PC-9 (cell line): Measurements from ENCODE around the gene FRAT2. TPM values are rescaled to one million over a fixed set of nuclear protein-coding genes. Genes with fewer than 3 reads are reported as not detected.

ENCODE experiments used
- BruUV-seq: library from RNA; stranded (reverse); fragments of 400-500 nt; replicated peaks from 2 replicates; lab custom pipeline; 2021; lab: Mats Ljungman, UMichigan
- CTCF ChIA-PET: fragments of 300-600 bp; sonication (Branson Sonifier 250); formaldehyde crosslinking; loops from one replicate; lab custom pipeline; 2022; ENCODE audit warnings: antibody characterized with exemption; lab: Charles Lee
- POLR2A ChIA-PET: fragments of 300-600 bp; sonication (Branson Sonifier 250); formaldehyde crosslinking; loops from one replicate; lab custom pipeline; 2022; ENCODE audit warnings: antibody characterized with exemption; ENCODE audit not compliant: unreplicated experiment; lab: Charles Lee
- DNase-seq, 2 experiments: peaks; one replicate each; pipeline versions ENCODE4 v3.0.0 to v3.0.0-alpha.2; 2015 to 2022; ENCODE audit warnings: mixed read lengths in 1 of 2
- H2AFZ ChIP-seq: fragments of 200-600 bp; sonication (generic); 2 replicates; pipeline ENCODE4 v1.8.1; 2017; ENCODE audit warnings: antibody characterized with exemption
- H3F3A ChIP-seq: fragments of 200-600 bp; sonication (generic); 2 replicates; pipeline ENCODE4 v1.8.1; 2017; ENCODE audit warnings: antibody characterized with exemption, mild to moderate bottlenecking, low read depth; ENCODE audit not compliant: insufficient read depth
- H3K27ac ChIP-seq: fragments of 200-600 bp; sonication (generic); 2 replicates; pipeline ENCODE4 v1.6.1; 2016; ENCODE audit warnings: mixed run types
- H3K27me3 ChIP-seq: fragments of 200-600 bp; sonication (generic); 2 replicates; pipeline ENCODE4 v1.6.1; 2016; ENCODE audit warnings: low read depth, mixed run types; ENCODE audit not compliant: insufficient read depth
- H3K36me3 ChIP-seq: fragments of 200-600 bp; sonication (generic); 2 replicates; pipeline ENCODE4 v1.6.1; 2016; ENCODE audit warnings: low read depth, mixed run types
- H3K4me1 ChIP-seq: fragments of 200-600 bp; sonication (generic); replicated peaks from 2 replicates; pipeline ENCODE4 v1.6.1; 2016; ENCODE audit warnings: mixed run types; ENCODE audit not compliant: insufficient read depth
- H3K4me2 ChIP-seq: fragments of 200-600 bp; sonication (generic); 2 replicates; pipeline ENCODE4 v1.6.1; 2017; ENCODE audit warnings: mixed run types
- H3K4me3 ChIP-seq: fragments of 200-600 bp; sonication (generic); 2 replicates; pipeline ENCODE4 v1.6.1; 2016; ENCODE audit warnings: mixed run types
- H3K79me2 ChIP-seq: fragments of 200-600 bp; sonication (generic); 2 replicates; pipeline ENCODE4 v1.6.1; 2017; ENCODE audit warnings: low read depth, mixed run types
- H3K9me2 ChIP-seq: fragments of 200-600 bp; sonication (generic); 2 replicates; pipeline ENCODE4 v1.8.1; 2017; ENCODE audit warnings: mild to moderate bottlenecking; ENCODE audit not compliant: insufficient read depth
- H3K9me3 ChIP-seq: fragments of 200-600 bp; sonication (generic); 2 replicates; pipeline ENCODE4 v1.8.1; 2016; ENCODE audit warnings: low read depth; ENCODE audit not compliant: insufficient read depth
- H4K20me1 ChIP-seq: fragments of 200-600 bp; sonication (generic); 2 replicates; pipeline ENCODE4 v1.8.1; 2017; ENCODE audit not compliant: insufficient read depth
- CTCF ChIP-seq: fragments of 200-600 bp; sonication (generic); conservative IDR thresholded peaks from 2 replicates; pipeline ENCODE4 v1.6.1; 2017; ENCODE audit warnings: mixed run types, antibody characterized with exemption, mild to moderate bottlenecking, moderate library complexity
- EZH2 ChIP-seq: fragments of 200-600 bp; sonication (generic); IDR thresholded peaks from 2 replicates; pipeline ENCODE4 v1.8.0; 2017; ENCODE audit warnings: antibody characterized with exemption, low read depth
- intact Hi-C: fragments of 100-400 bp; cut with micrococcal nuclease; formaldehyde crosslinking; loops from one replicate; pipeline ENCODE4 v1.10.0; 2022; ENCODE audit not compliant: unreplicated experiment
- total RNA-seq: library from RNA; stranded (reverse); gene quantifications from 2 replicates; pipeline ENCODE4 v1.2.3, GENCODE V29; 2021

The FRAT2 gene
- total RNA-seq, 1 experiment from 2014 or later = 11.0 TPM

GRCh38 chr10:97297556-97298222 lies 36.8 kb downstream of the FRAT2 start:
- H4K20me1 ChIP-seq = no peaks in the 10 kb centered on the region
- no peaks in the 10 kb centered on the region for H3K4me1 ChIP-seq
- no peaks in the 10 kb centered on the region for H3K27me3 ChIP-seq
- CTCF ChIA-PET = no interaction called here
- no TSS peak for BruUV-seq
- H3K27ac ChIP-seq = no peak overlapping the region
- no peaks in the 10 kb centered on the region for H3K9me2 ChIP-seq
- H3K4me3 ChIP-seq = no peak overlapping the region
- no peak for DNase-seq
- POLR2A ChIA-PET = no interaction called here
- no peaks in the 10 kb centered on the region for H3F3A ChIP-seq
- no peaks in the 10 kb centered on the region for H3K9me3 ChIP-seq
- intact Hi-C loops = no loop called here
- TF ChIP-seq EZH2 (no peak), CTCF (no peak)
- H3K4me2 ChIP-seq = no peak overlapping the region
- no peaks in the 10 kb centered on the region for H3K36me3 ChIP-seq
- H2AFZ ChIP-seq = no peak overlapping the region
- H3K79me2 ChIP-seq = no peaks in the 10 kb centered on the region

GRCh38 chr10:97292862-97293198 lies 41.7 kb downstream of the FRAT2 start:
- 0 out of 2 replicates have a peak, but pooled peaks cover 10% of the 10 kb centered on the region for H3K79me2 ChIP-seq
- no peaks in the 10 kb centered on the region for H3K36me3 ChIP-seq
- intact Hi-C loops = loop anchor here (1.0 to 5.0 kb wide), 2 partner anchors 27 to 39 kb away; partner anchors contain the start of gene FRAT2
- CTCF ChIA-PET = interaction anchor here (1.0 to 1.5 kb wide), 2 partner anchors 13 to 40 kb away, joined by 4 to 15 read pairs; no protein-coding TSS in a partner anchor
- no peak overlapping the region for H3K4me3 ChIP-seq
- no peaks in the 10 kb centered on the region for H4K20me1 ChIP-seq
- no peak overlapping the region for H3K27ac ChIP-seq
- 0 out of 2 replicates have a peak overlapping the region, but pooled peaks have one; percentile 44 for H3K4me2 ChIP-seq
- no peak overlapping the region for H2AFZ ChIP-seq
- no peaks in the 10 kb centered on the region for H3K9me3 ChIP-seq
- H3K27me3 ChIP-seq = no peaks in the 10 kb centered on the region
- POLR2A ChIA-PET = interaction anchor here (0.6 to 1.1 kb wide), 3 partner anchors 120 to 304 kb away, joined by 3 to 23 read pairs (median 9); no protein-coding TSS in a partner anchor
- H3K9me2 ChIP-seq = no peaks in the 10 kb centered on the region
- no peak for DNase-seq
- no peak for TF ChIP-seq CTCF
- no peak for TF ChIP-seq EZH2
- H3K4me1 ChIP-seq = no peaks in the 10 kb centered on the region; the same call in 1 of the 2 replicates
- H3F3A ChIP-seq = peaks cover 11% of the 10 kb centered on the region
- BruUV-seq = no TSS peak

- peak within 1 kb of the TSS; percentile 61 for H3K4me3 ChIP-seq
- peaks cover 11% of the 10 kb centered on the region for H3F3A ChIP-seq
- H3K9me2 ChIP-seq = no peaks in the 10 kb centered on the region
- TF ChIP-seq CTCF (no peak; the same call in 1 of the 2 replicates), EZH2 (no peak)
- BruUV-seq = TSS peak; percentile 77
- no peaks in the 10 kb centered on the region for H4K20me1 ChIP-seq
- ChIA-PET CTCF (interaction anchor here (1.0 to 1.5 kb wide), 2 partner anchors 13 to 41 kb away, joined by 4 to 15 read pairs; no protein-coding TSS in a partner anchor), POLR2A (interaction anchor here (0.6 to 1.1 kb wide), 6 partner anchors 41 to 395 kb away, joined by 3 to 23 read pairs (median 4); no protein-coding TSS in a partner anchor)
- H3K36me3 ChIP-seq = no peaks in the 10 kb centered on the region
- H2AFZ ChIP-seq = peak within 1 kb of the TSS; percentile 82
- intact Hi-C loops = loop anchor here (1.0 to 5.0 kb wide), 2 partner anchors 28 to 40 kb away; partner anchors contain the start of gene FRAT2
- H3K4me2 ChIP-seq = peak within 1 kb of the TSS; percentile 80
- no peaks in the 10 kb centered on the region; the same call in 1 of the 2 replicates for H3K4me1 ChIP-seq
- peak within 1 kb of the TSS; percentile 54 for H3K27ac ChIP-seq
- no peaks in the 10 kb centered on the region for H3K9me3 ChIP-seq
- H3K27me3 ChIP-seq = no peaks in the 10 kb centered on the region
- DNase-seq = peak; percentile 89 to 93
- H3K79me2 ChIP-seq = 0 out of 2 replicates have a peak, but pooled peaks cover 10% of the 10 kb centered on the region
Observed at GRCh38 chr10:97292097-97292861, 42.2 kb downstream of the FRAT2 start, which contains the start of gene ARHGAP19. TSS of gene ARHGAP19 (minus strand) at chr10:97292637. CDS start at chr10:97292627, 10 bp downstream.
